ENCODE measurements around the gene POLE.

Gene POLE

DNA sequence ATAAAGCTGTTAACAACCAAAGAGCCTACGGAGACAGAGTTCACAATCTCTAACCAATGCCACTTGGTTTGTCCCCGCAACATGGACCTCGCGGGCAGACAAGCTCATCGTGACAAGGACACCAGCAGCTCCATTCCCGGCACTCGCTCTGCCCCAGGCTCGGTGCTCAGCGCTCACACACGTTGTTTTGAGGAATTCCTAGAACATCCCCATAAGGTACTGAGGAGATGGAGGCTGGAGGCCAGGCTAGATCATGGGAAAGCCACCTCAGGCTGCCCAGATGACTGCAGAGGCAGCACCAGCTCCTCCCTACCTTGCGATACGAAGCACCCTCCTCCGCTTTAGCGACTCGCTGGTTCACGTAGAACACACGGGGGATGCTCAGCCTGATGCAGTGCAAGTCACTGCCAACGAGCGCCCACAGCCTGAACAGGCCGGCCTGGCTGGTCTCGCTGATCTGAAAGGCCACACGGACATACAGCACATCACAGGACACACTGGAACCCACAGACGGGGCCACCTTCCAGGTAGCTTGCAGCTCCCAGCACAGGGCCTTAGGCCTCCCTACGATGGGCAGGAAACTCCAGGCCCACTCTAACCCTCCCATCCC is 38.4 kb downstream of the POLE start:
- DNase-seq, result no peak

DNA sequence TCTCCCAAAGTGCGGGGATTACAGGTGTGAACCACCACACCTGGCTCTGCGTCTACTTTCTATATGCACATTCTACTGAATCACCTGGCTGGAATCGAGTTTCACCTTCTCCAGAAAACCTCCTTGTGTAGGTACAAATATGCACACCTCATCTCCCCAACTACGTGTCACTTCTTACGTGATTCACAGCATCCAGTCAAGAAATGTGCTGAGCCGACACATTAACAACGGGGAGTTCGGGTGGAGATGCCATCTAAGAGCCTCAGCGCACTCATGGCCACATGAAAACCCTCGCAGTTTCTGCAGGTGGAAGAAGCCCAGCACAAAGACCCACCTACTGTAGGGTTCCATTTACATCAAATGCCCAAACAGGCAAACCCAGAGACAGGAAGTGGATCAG is 39.3 kb downstream of the POLE start:
- DNase-seq, result no peak

DNA sequence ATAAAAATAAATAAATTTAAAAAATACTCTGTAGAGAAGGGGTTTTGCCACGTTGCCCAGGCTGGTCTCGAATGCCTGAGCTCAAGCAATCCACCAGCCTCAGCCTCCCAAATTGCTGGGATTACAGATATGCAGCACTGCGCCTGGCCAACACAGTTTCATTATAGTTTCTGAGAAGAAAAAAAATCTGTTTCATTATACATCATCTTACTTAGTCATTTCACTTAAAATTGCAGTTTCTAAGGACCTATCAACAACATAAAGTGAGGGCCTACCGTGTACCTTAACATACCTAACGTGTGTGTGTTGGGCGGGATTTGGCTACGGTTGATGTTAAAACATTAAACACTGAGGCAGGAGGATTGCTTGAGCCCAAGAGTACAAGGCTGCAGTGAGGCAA is 40.3 kb downstream of the POLE start:
- DNase-seq, result no peak

- no peak for DNase-seq
These were observed 44.0 kb downstream of the POLE start for GRCh38 chr12:132642846-132643835.

GRCh38 chr12:132641811-132642650 is 45.1 kb downstream of the POLE start:
- DNase-seq, result no peak

- no peak for DNase-seq
These were observed 46.2 kb downstream of the POLE start for GRCh38 chr12:132640936-132641335.

DNA sequence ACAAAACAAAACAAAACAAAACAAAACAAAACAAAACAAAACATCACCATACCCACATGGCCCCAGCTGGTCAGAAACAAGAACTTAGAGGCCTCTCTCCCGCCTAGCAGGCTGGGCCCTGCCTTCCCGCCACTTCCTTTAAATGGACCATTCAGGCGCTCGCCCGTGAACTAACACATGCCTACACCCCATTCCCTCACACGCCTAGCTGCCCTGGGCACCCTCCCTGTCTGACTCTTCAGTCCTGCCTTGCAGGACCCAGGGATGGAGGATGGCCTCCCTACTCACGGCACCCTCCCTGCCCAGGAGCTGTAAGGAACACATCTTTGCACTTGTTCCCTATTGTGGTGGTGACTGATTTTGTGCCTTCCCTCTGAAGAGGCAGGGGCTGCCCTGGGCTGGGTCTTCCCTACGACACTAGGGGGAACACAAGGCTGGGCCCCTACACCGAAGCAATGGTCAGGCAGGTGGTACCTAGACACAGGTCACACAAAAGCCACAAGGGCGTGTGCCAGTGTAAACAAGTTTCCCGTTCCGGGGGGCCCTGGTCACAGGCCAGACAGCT is 47.1 kb downstream of the POLE start:
- no peak for DNase-seq

DNA sequence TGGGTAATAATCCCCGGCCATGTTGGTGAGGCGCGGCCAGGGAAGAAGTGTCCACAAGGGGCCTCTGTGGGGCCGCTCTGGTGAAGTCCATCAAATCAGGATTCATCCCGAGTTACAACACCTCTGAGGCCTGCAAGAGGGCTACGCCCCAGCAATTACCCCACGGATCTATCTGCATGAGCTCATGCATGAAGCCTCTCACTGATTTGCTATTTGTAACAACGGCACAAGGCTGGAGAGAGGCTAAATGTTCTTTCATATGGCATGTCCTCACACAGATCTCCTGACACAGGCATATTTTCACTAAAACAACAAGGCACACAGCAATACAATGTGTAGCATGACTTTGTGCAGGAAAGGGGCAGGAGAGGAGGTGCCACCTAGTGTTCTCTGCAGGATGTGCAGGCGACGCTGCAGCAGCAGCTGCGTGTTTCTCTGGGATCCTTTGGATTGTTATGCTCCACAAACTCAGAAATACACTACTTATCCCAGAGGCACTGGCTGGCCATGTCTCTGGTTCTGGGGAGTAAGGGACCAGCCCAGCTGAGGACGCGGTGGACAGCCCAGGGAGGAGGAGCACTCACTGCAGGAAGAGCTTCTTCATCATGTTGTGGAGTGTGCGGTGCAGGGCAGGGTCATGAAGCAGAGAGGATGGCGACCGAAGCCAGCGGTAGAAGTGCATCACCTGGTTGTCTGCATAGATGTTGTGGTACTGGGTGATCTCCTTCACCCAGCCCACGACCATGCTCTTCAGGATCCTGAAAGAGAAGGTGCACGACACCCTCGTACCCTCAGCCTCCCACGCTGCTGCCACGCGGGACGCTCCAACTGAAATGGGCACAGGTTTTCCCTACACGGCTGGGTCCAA is 48.4 kb downstream of the POLE start:
- DNase-seq, result no peak

DNA sequence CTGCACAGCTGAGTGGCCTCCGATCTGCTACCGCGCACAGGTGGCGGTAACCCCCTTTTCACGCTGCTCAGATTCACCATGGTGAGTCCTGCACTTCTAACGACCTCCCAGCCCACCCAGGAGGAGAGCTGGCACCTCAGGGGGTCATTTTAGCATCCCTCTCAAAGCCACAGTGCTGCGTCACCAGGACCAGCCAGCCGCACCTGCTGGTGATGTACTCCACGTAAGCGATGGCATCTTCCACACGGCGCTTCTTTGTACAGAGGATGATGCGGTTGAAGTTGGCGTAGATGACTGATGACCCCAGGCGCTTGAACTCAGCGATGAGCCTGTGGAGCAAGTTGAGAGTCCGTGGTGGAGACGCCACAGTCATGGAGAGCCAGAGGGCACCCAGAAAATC is 49.3 kb downstream of the POLE start:
- no peak for DNase-seq

DNA sequence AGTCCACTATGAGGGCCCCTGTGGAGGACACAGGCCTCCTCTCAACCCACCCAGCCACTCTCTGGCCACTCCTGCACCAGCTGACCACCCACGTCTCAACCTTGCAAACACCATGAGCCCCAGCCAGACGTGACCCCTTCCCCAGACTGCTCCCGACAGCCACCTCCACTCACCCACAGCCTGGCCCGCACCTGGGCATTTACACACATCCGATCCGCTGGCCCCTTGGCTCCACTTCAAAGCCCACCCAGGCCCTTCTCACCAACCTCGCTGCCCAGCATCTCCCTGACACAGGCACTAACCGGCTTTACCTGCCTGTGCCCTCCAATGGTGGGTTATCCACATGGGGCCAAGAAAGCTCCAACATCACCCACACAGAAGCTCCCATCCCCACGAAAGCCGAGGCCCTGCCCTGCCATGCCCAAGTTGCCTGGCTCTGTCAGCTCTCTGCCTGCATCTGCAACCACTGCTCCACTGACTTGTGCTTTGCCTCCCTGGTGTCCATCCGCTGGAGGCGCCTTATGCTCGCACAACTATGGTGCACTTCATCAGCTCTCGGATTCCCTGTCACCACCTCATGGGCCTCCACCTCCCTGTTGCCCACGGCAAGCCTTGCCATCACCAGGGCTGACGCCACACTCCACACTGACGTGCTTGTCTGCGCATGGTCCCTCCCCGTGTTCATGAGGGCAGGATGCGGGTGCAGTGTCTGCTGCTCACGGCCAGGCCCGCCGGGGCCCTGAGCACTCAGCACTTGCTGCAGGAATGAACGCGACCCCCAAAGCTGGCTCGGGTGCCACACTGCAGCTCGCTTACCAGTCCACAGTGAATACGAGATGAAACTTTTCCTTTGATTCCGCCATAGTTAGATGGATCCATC is 51.8 kb downstream of the POLE start:
- no peak for DNase-seq

GRCh38 chr12:132634411-132634990 is 52.6 kb downstream of the POLE start:
- DNase-seq, result no peak

DNA sequence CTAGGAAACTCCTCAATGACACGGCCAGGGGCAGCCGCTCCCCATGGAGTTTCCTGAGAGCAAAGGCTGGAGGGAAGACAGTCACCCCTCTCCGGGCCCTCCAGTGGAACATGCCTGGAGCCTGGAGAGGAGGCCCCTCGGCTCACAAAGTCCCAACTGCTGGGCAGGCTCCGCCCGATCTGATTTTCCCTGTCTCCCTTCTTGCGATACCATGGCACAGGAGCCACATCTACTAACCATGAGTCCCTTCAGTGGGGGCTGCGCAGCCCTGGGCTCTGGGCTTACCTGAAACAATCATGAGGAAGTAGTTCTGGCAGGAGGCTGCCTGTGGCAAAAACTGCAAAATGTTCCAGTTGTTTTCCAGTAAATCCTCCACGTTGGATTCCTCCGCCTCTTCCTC is 53.2 kb downstream of the POLE start:
- DNase-seq, result no peak

GRCh38 chr12:132633398-132633797 is 53.7 kb downstream of the POLE start:
- DNase-seq, result no peak

DNA sequence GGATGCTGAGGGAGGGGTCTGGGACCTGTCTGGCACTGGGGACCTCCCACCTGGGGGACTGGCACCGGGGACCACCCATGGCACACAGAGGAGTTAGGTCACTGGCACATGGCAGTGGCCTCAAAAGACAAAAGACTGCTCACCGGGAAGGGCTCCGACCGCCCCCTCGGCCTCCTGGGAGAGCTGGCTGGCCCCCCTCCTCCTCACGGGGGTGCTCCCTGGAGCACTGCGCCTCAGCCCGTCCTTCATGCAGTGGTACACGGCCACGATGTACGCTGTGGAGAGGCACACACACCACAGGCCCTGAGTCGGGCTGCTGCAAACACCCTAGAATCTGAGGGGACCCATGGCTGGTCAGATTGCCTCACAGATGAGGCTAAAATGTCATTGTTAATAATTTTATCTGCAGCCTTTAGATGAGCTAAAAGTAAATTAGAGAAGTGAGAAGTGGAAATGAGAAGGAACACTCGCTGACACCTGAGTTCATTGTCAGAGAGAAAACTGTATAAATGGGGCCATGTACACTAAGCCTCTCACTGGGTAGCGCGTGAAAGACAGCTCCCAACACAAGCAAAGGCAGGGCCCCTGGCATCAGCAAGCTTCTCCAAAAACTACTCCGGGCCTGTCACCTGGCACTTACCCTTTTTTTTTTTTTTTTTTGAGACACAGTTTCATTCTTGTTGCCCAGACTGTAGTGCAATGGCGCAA is 54.5 kb downstream of the POLE start:
- DNase-seq, result no peak

- DNase-seq, result no peak
These were observed 55.5 kb downstream of the POLE start for GRCh38 chr12:132631666-132632065.

GRCh38 chr12:132630672-132631071 is 56.5 kb downstream of the POLE start:
- no peak for DNase-seq

DNA sequence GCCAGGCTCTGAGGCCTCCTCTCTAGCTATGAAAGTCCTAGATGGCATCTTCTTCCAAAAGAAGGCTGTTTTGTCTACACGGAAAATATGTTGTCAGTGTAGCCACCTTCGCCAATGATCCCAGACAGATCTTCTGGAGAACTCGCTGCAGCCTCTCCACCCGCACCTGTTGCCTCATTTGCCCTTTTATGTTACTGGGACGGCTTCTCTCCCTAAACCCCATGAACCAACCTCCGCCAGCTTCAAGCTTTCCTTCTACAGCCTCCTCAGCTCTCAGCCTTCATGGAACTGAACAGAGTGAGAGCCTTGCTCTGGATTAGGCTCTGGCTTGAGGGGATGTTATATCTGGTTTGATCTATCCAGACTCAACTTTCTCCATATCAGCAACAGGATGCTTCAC is 57.8 kb downstream of the POLE start:
- no peak for DNase-seq

DNA sequence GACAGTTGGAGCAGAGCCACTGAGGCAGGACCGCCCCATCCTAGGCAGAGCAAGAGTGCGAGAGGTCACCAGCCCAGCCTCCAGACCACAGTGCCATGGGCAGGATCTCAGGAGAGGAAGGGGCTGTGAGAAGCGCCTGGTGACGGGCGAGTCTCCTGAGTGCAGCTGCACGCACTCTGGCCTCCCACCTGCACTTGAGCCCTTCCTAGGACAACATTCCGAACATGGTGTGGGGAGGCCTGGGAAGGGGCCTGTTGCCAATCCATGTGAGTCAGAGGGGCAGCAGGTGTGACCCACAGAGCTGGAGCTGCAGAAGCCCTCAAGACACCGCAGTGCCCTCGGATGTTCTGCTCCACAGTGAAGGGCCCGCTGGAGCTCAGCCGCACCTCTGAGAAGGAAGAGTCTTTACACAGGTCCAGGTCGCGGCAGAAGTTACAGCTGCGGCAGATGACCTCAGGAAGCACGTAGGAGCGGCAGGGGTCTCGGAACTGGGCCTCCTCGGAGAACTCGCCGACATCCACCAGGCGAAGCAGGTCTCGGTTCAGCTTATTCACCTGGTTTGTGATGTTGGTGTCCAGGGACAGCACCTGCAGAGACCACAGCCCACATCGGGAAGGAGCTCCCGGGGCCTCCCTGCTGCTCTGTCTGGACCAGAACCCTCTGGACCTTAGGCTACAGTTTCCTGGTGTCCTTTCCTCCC is 61.3 kb downstream of the POLE start:
- DNase-seq, result no peak

GRCh38 chr12:132624910-132625630 is 62.1 kb downstream of the POLE start:
- no peak for DNase-seq

All from NK-92 treated with Interleukin-12 subunit alpha and Interleukin-12 subunit beta, amount 100 ng/mL, for 24 hours (cell line).